B cell (primary cell): ENCODE measurements around the gene HERC2. TPM values are rescaled to one million over a fixed set of nuclear protein-coding genes. Genes with fewer than 3 reads are reported as not detected.

ENCODE experiments used
- ATAC-seq: fragments of 200-7000 bp; cut with Tn5 transposase; one replicate; pipeline ENCODE4 v1.10.0; 2021; ENCODE audit warnings: low read depth, mild to moderate bottlenecking, moderate number of reproducible peaks, moderate library complexity
- CTCF ChIA-PET: fragments of 350-600 bp; sonication (Branson Sonifier 250); formaldehyde crosslinking; loops from one replicate; lab custom pipeline; 2021; ENCODE audit warnings: antibody characterized with exemption, inconsistent platforms; lab: Charles Lee
- POLR2A ChIA-PET: fragments of 350-600 bp; sonication (Branson Sonifier 250); formaldehyde crosslinking; loops from one replicate; lab custom pipeline; 2021; ENCODE audit warnings: antibody characterized with exemption; lab: Charles Lee
- DNase-seq: peaks from one replicate; pipeline ENCODE4 v3.0.0; 2013
- H2AFZ ChIP-seq: 2 replicates; pipeline ENCODE4 v1.6.1; 2012; ENCODE audit warnings: mild to moderate bottlenecking, low read depth, low read length; ENCODE audit not compliant: insufficient read depth, poor library complexity, severe bottlenecking
- H3K27ac ChIP-seq, 2 donors: 1 replicate in 1 of 2; 2 replicates in 1 of 2; pipeline ENCODE4 v1.5.1; 2012 to 2013; ENCODE audit warnings: low read length in 2 of 2, mild to moderate bottlenecking in 2 of 2, moderate library complexity in 1 of 2
- H3K27me3 ChIP-seq, 4 experiments: fragments of 200-600 bp in 1 of 4; sonication (generic) in 1 of 4; replicated peaks in 1 of 4; 1 replicate in 2 of 4; 2 replicates in 2 of 4; pipeline versions ENCODE4 v1.6.1 to v1.7.0; 2013 to 2016; ENCODE audit warnings: low read length in 3 of 4, mild to moderate bottlenecking in 2 of 4, mixed read lengths in 1 of 4, moderate library complexity in 1 of 4; ENCODE audit not compliant: insufficient read depth in 4 of 4, control insufficient read depth in 3 of 4; ENCODE audit errors: control extremely low read depth in 1 of 4
- H3K36me3 ChIP-seq, 2 experiments: replicated peaks in 1 of 2; 1 replicate in 1 of 2; 2 replicates in 1 of 2; pipeline versions ENCODE4 v1.6.1 to v1.7.1; 2013; ENCODE audit warnings: low read length in 1 of 2; ENCODE audit not compliant: insufficient read depth in 2 of 2, control insufficient read depth in 1 of 2; ENCODE audit errors: control extremely low read depth in 1 of 2, extremely low read depth in 1 of 2
- H3K4me1 ChIP-seq, 2 donors: fragments of 200-600 bp in 1 of 2; sonication (generic) in 1 of 2; 1 replicate in 1 of 2; 2 replicates in 1 of 2; pipeline versions ENCODE4 v1.5.1 to v1.6.1; 2013 to 2017; ENCODE audit warnings: low read length in 2 of 2; ENCODE audit not compliant: control insufficient read depth in 2 of 2, insufficient read depth in 2 of 2
- H3K4me2 ChIP-seq: replicated peaks from 2 replicates; pipeline ENCODE3; 2012; ENCODE audit warnings: mild to moderate bottlenecking, low read depth, low read length; ENCODE audit not compliant: poor library complexity, severe bottlenecking
- H3K4me3 ChIP-seq, 5 experiments: fragments of 200-600 bp in 1 of 5; sonication (generic) in 1 of 5; 1 replicate in 3 of 5; 2 replicates in 2 of 5; pipeline versions ENCODE4 v1.5.1 to v1.7.0; 2011 to 2016; ENCODE audit warnings: low read length in 4 of 5, mild to moderate bottlenecking in 4 of 5, low read depth in 2 of 5, control low read depth in 1 of 5, moderate library complexity in 1 of 5; ENCODE audit not compliant: insufficient read depth in 1 of 5; ENCODE audit errors: control extremely low read depth in 1 of 5, extremely low read depth in 1 of 5
- H3K79me2 ChIP-seq: fragments of 200-600 bp; sonication (generic); one replicate; pipeline ENCODE4 v1.6.0; 2016; ENCODE audit warnings: low read length; ENCODE audit not compliant: control insufficient read depth, insufficient read depth
- H3K9ac ChIP-seq: fragments of 200-600 bp; sonication (generic); 2 replicates; pipeline ENCODE4 v1.6.1; 2017; ENCODE audit warnings: mild to moderate bottlenecking, low read length, moderate library complexity
- H3K9me3 ChIP-seq, 3 donors: one replicate each; pipeline versions ENCODE4 v1.6.1 to v1.7.1; 2013; ENCODE audit warnings: low read length in 2 of 3; ENCODE audit not compliant: control insufficient read depth in 2 of 3, insufficient read depth in 1 of 3; ENCODE audit errors: control extremely low read depth in 1 of 3
- H4K20me1 ChIP-seq: 2 replicates; pipeline ENCODE4 v1.6.0; 2012; ENCODE audit warnings: mild to moderate bottlenecking, low read length; ENCODE audit not compliant: insufficient read depth, control insufficient read depth, poor library complexity, severe bottlenecking
- H3K27ac Mint-ChIP-seq: one replicate; pipeline ENCODE4 v1.8.0; 2021; ENCODE audit warnings: mixed read lengths
- H3K27me3 Mint-ChIP-seq: one replicate; pipeline ENCODE4 v1.8.0; 2021; ENCODE audit warnings: mixed read lengths
- H3K4me1 Mint-ChIP-seq: one replicate; pipeline ENCODE4 v1.8.0; 2021; ENCODE audit warnings: mixed read lengths
- H3K4me3 Mint-ChIP-seq: one replicate; pipeline ENCODE4 v1.8.0; 2021; ENCODE audit warnings: mixed read lengths
- H3K9me3 Mint-ChIP-seq: one replicate; pipeline ENCODE4 v1.8.0; 2022; ENCODE audit warnings: mixed read lengths; ENCODE audit not compliant: insufficient read depth
- EZH2 ChIP-seq: IDR thresholded peaks from 2 replicates; pipeline ENCODE4 v1.6.1; 2012; ENCODE audit warnings: borderline replicate concordance, low read depth, mild to moderate bottlenecking, moderate library complexity, low read length; ENCODE audit not compliant: insufficient read depth, poor library complexity, severe bottlenecking
- WGBS: methylation state at CpG from one replicate; pipeline ENCODE4 v1.1.5; 2013; ENCODE audit warnings: missing lambda C conversion rate; ENCODE audit not compliant: insufficient coverage; 5-methylcytosine and 5-hydroxymethylcytosine counted together
- intact Hi-C: fragments of 100-400 bp; cut with micrococcal nuclease; formaldehyde crosslinking; loops from one replicate; pipeline ENCODE4 v1.10.0; 2022
- polyA plus RNA-seq: library from polyadenylated mRNA; depleted of rRNA; stranded (reverse); fragments of >200 nt; gene quantifications from 2 replicates; pipeline ENCODE4 v1.2.3, GENCODE V29; 2012
- total RNA-seq, 2 donors: library from RNA; stranded (reverse); fragments of 120-200 nt in 1 of 2; gene quantifications; 1 replicate in 1 of 2; 2 replicates in 1 of 2; pipeline versions ENCODE4 v1.2.3 to v1.2.4, GENCODE V29; 2013 to 2022
- TF ChIP-seq, protein P1 (sequence below): fragments of 200-600 bp; IDR thresholded peaks from one replicate; pipeline ENCODE4 v1.8.0; 2022; ENCODE audit warnings: antibody characterized with exemption, mild to moderate bottlenecking

HERC2 gene
- total and polyA plus RNA-seq, 2 donors (not counting 1 experiment from before 2014, with no cell fraction given): 31.0 to 52.7 TPM

- ChIA-PET POLR2A (no interaction called here), CTCF (no interaction called here)
- Mint-ChIP-seq H3K27ac (no peak overlapping the region), H3K9me3 (no peaks in the 10 kb centered on the region), H3K4me3 (no peak overlapping the region), H3K27me3 (peaks cover 15% of the 10 kb centered on the region), H3K4me1 (no peaks in the 10 kb centered on the region)
- H3K9me3 ChIP-seq: peaks cover 0 to 4% (median 0%) of the 10 kb centered on the region in 3 donors
- no peaks in the 10 kb centered on the region for H3K36me3 ChIP-seq
- no peaks in the 10 kb centered on the region for H3K79me2 ChIP-seq
- no CpG with 5 or more reads among the region's 1 CpG for WGBS
- H3K4me3 ChIP-seq: no peak overlapping the region
- DNase-seq (no peak), ATAC-seq (no peak)
- no peak overlapping the region for H3K27ac ChIP-seq
- H3K9ac ChIP-seq: no peak overlapping the region
- no peak overlapping the region for H3K4me2 ChIP-seq
- TF ChIP-seq, protein P1, sequence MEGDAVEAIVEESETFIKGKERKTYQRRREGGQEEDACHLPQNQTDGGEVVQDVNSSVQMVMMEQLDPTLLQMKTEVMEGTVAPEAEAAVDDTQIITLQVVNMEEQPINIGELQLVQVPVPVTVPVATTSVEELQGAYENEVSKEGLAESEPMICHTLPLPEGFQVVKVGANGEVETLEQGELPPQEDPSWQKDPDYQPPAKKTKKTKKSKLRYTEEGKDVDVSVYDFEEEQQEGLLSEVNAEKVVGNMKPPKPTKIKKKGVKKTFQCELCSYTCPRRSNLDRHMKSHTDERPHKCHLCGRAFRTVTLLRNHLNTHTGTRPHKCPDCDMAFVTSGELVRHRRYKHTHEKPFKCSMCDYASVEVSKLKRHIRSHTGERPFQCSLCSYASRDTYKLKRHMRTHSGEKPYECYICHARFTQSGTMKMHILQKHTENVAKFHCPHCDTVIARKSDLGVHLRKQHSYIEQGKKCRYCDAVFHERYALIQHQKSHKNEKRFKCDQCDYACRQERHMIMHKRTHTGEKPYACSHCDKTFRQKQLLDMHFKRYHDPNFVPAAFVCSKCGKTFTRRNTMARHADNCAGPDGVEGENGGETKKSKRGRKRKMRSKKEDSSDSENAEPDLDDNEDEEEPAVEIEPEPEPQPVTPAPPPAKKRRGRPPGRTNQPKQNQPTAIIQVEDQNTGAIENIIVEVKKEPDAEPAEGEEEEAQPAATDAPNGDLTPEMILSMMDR: no peak
- TF ChIP-seq EZH2: no peak
- H3K4me1 ChIP-seq: no peaks in the 10 kb centered on the region
- no peaks in the 10 kb centered on the region for H4K20me1 ChIP-seq
- H2AFZ ChIP-seq: no peak overlapping the region
- no peaks in the 10 kb centered on the region for H3K27me3 ChIP-seq
- intact Hi-C loops: no loop called here
Measured at GRCh38 chr15:28075573-28075972, 246.4 kb downstream of the HERC2 start.

DNA sequence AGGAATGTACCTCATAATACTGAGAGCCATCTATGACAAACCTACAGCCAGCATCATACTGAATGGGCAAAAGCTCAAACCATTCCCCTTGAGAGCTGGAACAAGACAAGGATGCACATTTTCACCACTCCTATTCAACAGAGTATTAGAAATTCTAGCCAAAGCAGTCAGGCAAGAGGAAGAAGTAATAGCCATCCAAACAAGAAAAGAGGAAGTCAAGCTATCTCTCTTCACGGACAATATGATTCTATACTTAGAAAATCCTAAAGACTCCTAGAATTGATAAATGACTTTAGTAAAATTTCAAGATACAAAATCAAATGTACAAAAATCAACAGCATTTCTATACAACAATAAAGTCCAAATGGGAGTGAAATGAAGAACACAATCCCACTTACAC lies 253.0 kb downstream of the HERC2 start:
- Mint-ChIP-seq H3K9me3 (no peaks in the 10 kb centered on the region), H3K27me3 (peaks cover 30% of the 10 kb centered on the region), H3K4me1 (no peaks in the 10 kb centered on the region), H3K4me3 (no peak overlapping the region), H3K27ac (no peak overlapping the region)
- no peaks in the 10 kb centered on the region for H4K20me1 ChIP-seq
- H3K36me3 ChIP-seq: no peaks in the 10 kb centered on the region
- no peak overlapping the region for H3K27ac ChIP-seq
- H3K27me3 ChIP-seq: no peaks in the 10 kb centered on the region
- no peak overlapping the region for H3K4me3 ChIP-seq
- CTCF ChIA-PET: no interaction called here
- H3K4me2 ChIP-seq: no peak overlapping the region
- no peaks in the 10 kb centered on the region for H3K79me2 ChIP-seq
- no CpG with 5 or more reads among the region's 1 CpG for WGBS
- H2AFZ ChIP-seq: no peak overlapping the region
- POLR2A ChIA-PET: no interaction called here
- TF ChIP-seq, protein P1: no peak
- TF ChIP-seq EZH2: no peak
- no peak for DNase-seq
- H3K9me3 ChIP-seq: peaks cover 0 to 4% (median 2%) of the 10 kb centered on the region in 3 donors
- no peak overlapping the region for H3K9ac ChIP-seq
- intact Hi-C loops: no loop called here
- H3K4me1 ChIP-seq: no peaks in the 10 kb centered on the region
- no peak for ATAC-seq
